ENCODE results near the gene LAMC3. TPM values are rescaled to one million over a fixed set of nuclear protein-coding genes. Genes with fewer than 3 reads are reported as not detected.
A peak's percentile ranks its signal among the peaks of the same experiment; 100 is the strongest.
"Not testable (repeated sequence)": the region's sequence is repeated elsewhere in the genome, so short reads cannot be mapped to it uniquely, and the experiment has no call there.

The LAMC3 gene
- polyA plus RNA-seq, 4 donors, result 20.1 to 31.2 (median 25.5) TPM

- DNase-seq (ENCODE audit: low read depth in 4 of 4, low spot score in 3 of 4), result no peak
Observed at GRCh38 chr9:131092548-131093440, 83.8 kb downstream of the LAMC3 start.

GRCh38 chr9:131094015-131094414, 85.0 kb downstream of the LAMC3 start:
- no peak for DNase-seq (ENCODE audit: low read depth in 4 of 4, low spot score in 3 of 4)

- no peak for DNase-seq (ENCODE audit: low read depth in 4 of 4, low spot score in 3 of 4)
Observed at GRCh38 chr9:131094622-131095021, 85.6 kb downstream of the LAMC3 start.

GRCh38 chr9:131095666-131096268, 86.8 kb downstream of the LAMC3 start:
- DNase-seq (ENCODE audit: low read depth in 4 of 4, low spot score in 3 of 4), result no peak

- DNase-seq (ENCODE audit: low read depth in 4 of 4, low spot score in 3 of 4), result peak in 3 of 4 donors; percentile 56 to 60 (median 57)
Observed at GRCh38 chr9:131096269-131097125, 87.5 kb downstream of the LAMC3 start, which contains the start of gene AIF1L. TSS of gene AIF1L (plus strand) at chr9:131096531. CDS start at chr9:131096630, 99 bp downstream.

- DNase-seq (ENCODE audit: low read depth in 4 of 4, low spot score in 3 of 4), result no peak
Observed at GRCh38 chr9:131097126-131097947, 88.4 kb downstream of the LAMC3 start.

- DNase-seq (ENCODE audit: low read depth in 4 of 4, low spot score in 3 of 4), result no peak
Observed at GRCh38 chr9:131097948-131098278, 88.9 kb downstream of the LAMC3 start.

- no peak for DNase-seq (ENCODE audit: low read depth in 4 of 4, low spot score in 3 of 4)
Observed at GRCh38 chr9:131098391-131099101, 89.6 kb downstream of the LAMC3 start.

- DNase-seq (ENCODE audit: low read depth in 4 of 4, low spot score in 3 of 4), result no peak
Observed at GRCh38 chr9:131099102-131099606, 90.2 kb downstream of the LAMC3 start.

GRCh38 chr9:131099845-131100244, 90.9 kb downstream of the LAMC3 start:
- DNase-seq (ENCODE audit: low read depth in 4 of 4, low spot score in 3 of 4), result not testable (repeated sequence)

- DNase-seq (ENCODE audit: low read depth in 4 of 4, low spot score in 3 of 4), result peak in 3 of 4 donors; percentile 61 to 79 (median 76)
Observed at GRCh38 chr9:131100445-131100844, 91.5 kb downstream of the LAMC3 start.

- no peak for DNase-seq (ENCODE audit: low read depth in 4 of 4, low spot score in 3 of 4)
Observed at GRCh38 chr9:131101207-131101964, 92.4 kb downstream of the LAMC3 start.

GRCh38 chr9:131103024-131103423, 94.0 kb downstream of the LAMC3 start:
- no peak for DNase-seq (ENCODE audit: low read depth in 4 of 4, low spot score in 3 of 4)

GRCh38 chr9:131103535-131103934, 94.6 kb downstream of the LAMC3 start:
- no peak for DNase-seq (ENCODE audit: low read depth in 4 of 4, low spot score in 3 of 4)

- no peak for DNase-seq (ENCODE audit: low read depth in 4 of 4, low spot score in 3 of 4)
Observed at GRCh38 chr9:131104016-131104740, 95.2 kb downstream of the LAMC3 start.

- DNase-seq (ENCODE audit: low read depth in 4 of 4, low spot score in 3 of 4), result no peak
Observed at GRCh38 chr9:131105952-131106351, 97.0 kb downstream of the LAMC3 start.

- DNase-seq (ENCODE audit: low read depth in 4 of 4, low spot score in 3 of 4), result no peak
Observed at GRCh38 chr9:131107760-131108159, 98.8 kb downstream of the LAMC3 start.
